ENCODE results near the gene RASEF.

- TF ChIP-seq CTCF (IDR thresholded peaks at IDR 0.05; ENCODE audit: low read depth, low read length, poor library complexity, severe bottlenecking) (no peak), EZH2phosphoT487 (IDR thresholded peaks at IDR 0.05; ENCODE audit: borderline replicate concordance, low read length) (no peak)
Observed at GRCh38 chr9:82988488-82988887, 74.5 kb downstream of the RASEF start.

Measured in DOHH2 (cell line).